Activated naive CD4-positive, alpha-beta T cell treated with anti-CD3 and anti-CD28 coated beads for 36 hours (primary cell): ENCODE measurements around the gene TSPAN11. TPM values are rescaled to one million over a fixed set of nuclear protein-coding genes. Genes with fewer than 3 reads are reported as not detected.

Experiments
- CTCF ChIA-PET: fragments of 350-600 bp; sonication (Branson Sonifier 250); formaldehyde crosslinking; loops from one replicate; lab custom pipeline; 2021; ENCODE audit warnings: antibody characterized with exemption; lab: Charles Lee
- DNase-seq: peaks from one replicate; pipeline ENCODE4 v3.0.0-alpha.2; 2020
- H3K27ac Mint-ChIP-seq: one replicate; pipeline ENCODE4 v1.8.0; 2021; ENCODE audit warnings: mild to moderate bottlenecking, mixed read lengths
- H3K27me3 Mint-ChIP-seq: one replicate; pipeline ENCODE4 v1.8.0; 2021; ENCODE audit warnings: low read depth, mixed read lengths
- H3K36me3 Mint-ChIP-seq: one replicate; pipeline ENCODE4 v1.8.0; 2021; ENCODE audit warnings: low read depth, mixed read lengths
- H3K4me1 Mint-ChIP-seq: one replicate; pipeline ENCODE4 v1.8.0; 2021; ENCODE audit warnings: low read depth, mixed read lengths
- H3K4me3 Mint-ChIP-seq: one replicate; pipeline ENCODE4 v1.8.0; 2021; ENCODE audit warnings: mild to moderate bottlenecking, moderate library complexity, mixed read lengths
- H3K9me3 Mint-ChIP-seq: one replicate; pipeline ENCODE4 v1.8.0; 2021; ENCODE audit warnings: mixed read lengths
- intact Hi-C: fragments of 100-400 bp; cut with micrococcal nuclease; formaldehyde crosslinking; loops from one replicate; pipeline ENCODE4 v1.15.1; 2023
- total RNA-seq, 2 experiments: library from RNA; stranded (reverse); gene quantifications; one replicate each; pipeline ENCODE4 v1.2.3, GENCODE V29; 2021

TSPAN11 gene
- total RNA-seq, 2 experiments from 2014 or later, result not detected

DNA sequence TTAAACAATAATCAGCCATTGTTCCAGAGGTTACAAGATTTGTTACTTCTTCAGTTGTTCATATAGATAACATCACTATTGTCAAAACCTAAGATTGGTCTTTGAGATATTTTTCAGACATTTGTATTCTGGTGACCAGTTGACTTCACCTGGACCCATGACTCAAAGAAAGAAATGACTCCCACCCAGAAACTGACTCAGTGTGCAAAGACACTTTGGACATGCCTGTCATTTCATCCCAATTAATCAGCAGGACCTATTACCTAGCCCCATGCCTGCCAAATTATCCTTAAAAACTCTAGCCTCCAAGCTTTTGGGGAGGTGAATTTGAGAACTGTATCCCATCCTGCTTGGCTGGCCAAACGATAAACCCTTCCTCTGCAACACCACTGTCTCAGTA is 27.7 kb upstream of the TSPAN11 start:
- peaks cover 6% of the 10 kb centered on the region for H3K27me3 Mint-ChIP-seq
- H3K4me1 Mint-ChIP-seq, result no peaks in the 10 kb centered on the region
- no peaks in the 10 kb centered on the region for H3K36me3 Mint-ChIP-seq
- H3K9me3 Mint-ChIP-seq, result no peaks in the 10 kb centered on the region
- no peak overlapping the region for H3K4me3 Mint-ChIP-seq
- no peak for DNase-seq
- CTCF ChIA-PET, result no interaction called here
- intact Hi-C loops, result no loop called here
- no peak overlapping the region for H3K27ac Mint-ChIP-seq

DNA sequence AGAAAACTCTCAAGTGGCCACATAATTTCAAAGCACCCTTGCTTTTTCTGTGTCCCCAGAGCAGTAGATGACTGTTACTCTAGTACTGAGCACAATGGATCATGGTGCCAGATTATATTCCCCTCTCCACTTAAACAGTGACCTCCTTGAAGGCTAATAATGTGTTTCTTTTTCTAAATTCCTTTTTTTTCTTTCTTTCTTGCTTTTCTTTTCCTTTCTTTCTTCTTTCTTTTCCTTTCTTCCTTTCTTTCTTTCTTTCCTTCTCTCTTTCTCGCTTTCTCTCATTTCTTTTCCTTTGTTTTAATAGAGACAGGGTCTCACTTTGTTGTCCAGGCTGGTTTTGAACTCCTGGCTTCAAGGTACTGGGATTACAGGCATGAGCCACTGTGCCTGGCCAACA is 26.2 kb upstream of the TSPAN11 start:
- Mint-ChIP-seq H3K27me3 (no peaks in the 10 kb centered on the region), H3K27ac (no peak overlapping the region), H3K4me3 (no peak overlapping the region), H3K9me3 (no peaks in the 10 kb centered on the region), H3K4me1 (no peaks in the 10 kb centered on the region), H3K36me3 (no peaks in the 10 kb centered on the region)
- intact Hi-C loops, result no loop called here
- CTCF ChIA-PET, result no interaction called here
- no peak for DNase-seq

DNA sequence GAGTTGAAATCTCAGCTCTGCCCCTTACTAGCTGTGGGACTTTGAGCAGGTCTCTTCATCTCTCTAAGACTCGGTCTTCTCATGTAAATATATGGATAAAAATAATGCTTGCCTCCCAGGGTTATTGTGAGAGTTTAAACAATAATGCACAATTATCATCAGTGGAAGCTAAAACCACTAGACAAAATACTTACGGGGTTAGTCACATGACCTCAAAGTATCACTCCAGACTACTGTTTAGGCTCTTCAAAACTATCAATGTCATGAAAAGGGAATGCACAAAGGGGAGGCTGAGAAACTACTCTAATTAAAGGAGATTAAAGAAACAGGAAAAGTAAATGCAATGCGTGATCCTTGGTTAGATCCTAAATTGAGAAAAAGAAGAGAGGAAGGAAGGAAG is 24.5 kb upstream of the TSPAN11 start:
- Mint-ChIP-seq H3K27ac (no peak overlapping the region), H3K9me3 (no peaks in the 10 kb centered on the region), H3K36me3 (no peaks in the 10 kb centered on the region), H3K4me3 (no peak overlapping the region), H3K4me1 (no peaks in the 10 kb centered on the region), H3K27me3 (peaks cover 3% of the 10 kb centered on the region)
- DNase-seq, result no peak
- CTCF ChIA-PET, result no interaction called here
- intact Hi-C loops, result no loop called here

DNA sequence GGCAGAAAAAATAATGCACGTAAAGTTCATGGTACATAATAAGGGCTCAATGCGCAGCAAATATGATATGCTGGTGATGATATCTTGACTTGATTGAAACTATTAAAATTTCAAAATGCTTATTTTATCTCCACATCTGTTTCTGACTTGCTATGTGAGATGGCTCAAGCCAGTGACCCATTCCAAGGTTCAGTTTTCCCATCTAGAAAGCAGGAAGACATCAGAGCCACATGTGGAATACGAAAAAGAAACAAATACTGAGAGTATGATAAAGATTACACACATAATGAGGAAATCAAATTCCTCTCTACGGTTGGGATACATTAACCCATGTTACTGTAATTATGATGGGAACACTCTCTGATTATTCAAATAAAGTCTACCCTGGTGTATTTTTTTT is 24.0 kb upstream of the TSPAN11 start:
- no peak overlapping the region for H3K27ac Mint-ChIP-seq
- no peaks in the 10 kb centered on the region for H3K4me1 Mint-ChIP-seq
- peaks cover 3% of the 10 kb centered on the region for H3K27me3 Mint-ChIP-seq
- H3K4me3 Mint-ChIP-seq, result no peak overlapping the region
- DNase-seq, result no peak
- H3K36me3 Mint-ChIP-seq, result no peaks in the 10 kb centered on the region
- intact Hi-C loops, result no loop called here
- CTCF ChIA-PET, result no interaction called here
- H3K9me3 Mint-ChIP-seq, result no peaks in the 10 kb centered on the region

DNA sequence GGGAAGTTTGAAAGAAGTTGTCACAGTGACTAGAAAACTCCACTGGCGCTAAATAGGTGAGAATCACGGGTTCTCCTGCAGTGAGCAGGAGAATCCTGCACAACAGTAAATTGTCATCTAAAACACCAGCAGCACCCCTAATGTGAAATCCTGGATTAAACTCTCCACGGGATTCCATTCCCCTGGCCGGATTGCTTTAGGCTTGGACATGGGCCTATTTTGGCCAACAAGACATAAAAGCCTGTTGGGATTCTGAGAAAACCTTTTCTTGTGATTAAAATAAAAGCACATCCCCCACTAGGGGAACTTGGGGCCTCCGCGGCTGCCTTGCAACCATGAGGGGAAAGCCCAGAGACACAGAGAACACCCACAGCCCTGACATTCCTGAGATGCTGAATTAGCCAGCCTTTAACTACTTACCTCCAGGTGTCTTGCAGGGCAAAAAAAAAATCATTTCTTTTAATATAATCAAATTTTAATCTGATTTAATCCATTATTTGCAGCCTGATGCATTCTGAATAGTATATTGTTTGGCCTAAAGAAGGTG is 21.0 kb upstream of the TSPAN11 start:
- no peak overlapping the region for H3K27ac Mint-ChIP-seq
- H3K9me3 Mint-ChIP-seq, result no peaks in the 10 kb centered on the region
- CTCF ChIA-PET, result no interaction called here
- DNase-seq, result no peak
- H3K4me3 Mint-ChIP-seq, result no peak overlapping the region
- intact Hi-C loops, result no loop called here
- no peaks in the 10 kb centered on the region for H3K4me1 Mint-ChIP-seq
- H3K27me3 Mint-ChIP-seq, result peaks cover 3% of the 10 kb centered on the region
- no peaks in the 10 kb centered on the region for H3K36me3 Mint-ChIP-seq

DNA sequence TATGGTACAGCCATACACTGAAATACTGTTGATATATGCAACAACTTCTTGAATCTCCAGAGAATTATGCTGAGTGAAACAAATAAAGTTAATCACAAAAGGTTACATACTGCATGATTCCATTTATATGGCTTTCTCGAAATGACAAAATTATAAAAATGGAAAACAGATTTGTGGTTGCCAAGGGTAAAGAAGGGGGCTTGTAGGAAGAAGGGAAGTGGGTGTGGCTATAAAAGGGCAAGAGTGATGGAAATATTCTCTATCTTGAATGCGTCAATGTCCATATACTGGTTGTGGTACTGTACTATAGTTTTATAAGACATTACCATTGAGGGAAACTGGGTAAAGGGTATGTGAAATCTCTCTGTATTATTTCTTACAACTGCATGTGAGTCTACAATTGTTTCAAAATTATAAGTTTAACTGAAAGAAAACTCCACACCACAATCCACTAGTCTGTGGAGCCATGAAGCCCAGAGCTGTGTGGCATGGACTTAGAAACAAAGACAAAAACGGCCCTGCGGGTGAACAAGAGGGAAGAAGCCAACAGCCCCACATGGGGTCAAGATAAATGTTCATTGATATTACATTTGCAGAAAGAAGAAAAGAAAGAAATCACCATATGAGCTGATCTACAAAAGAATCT is 18.3 kb upstream of the TSPAN11 start:
- no peak for DNase-seq
- no peak overlapping the region for H3K27ac Mint-ChIP-seq
- no peaks in the 10 kb centered on the region for H3K36me3 Mint-ChIP-seq
- H3K4me3 Mint-ChIP-seq, result no peak overlapping the region
- peaks cover 4% of the 10 kb centered on the region for H3K27me3 Mint-ChIP-seq
- H3K9me3 Mint-ChIP-seq, result no peaks in the 10 kb centered on the region
- intact Hi-C loops, result no loop called here
- H3K4me1 Mint-ChIP-seq, result no peaks in the 10 kb centered on the region
- CTCF ChIA-PET, result no interaction called here

GRCh38 chr12:30908722-30909348 is 17.7 kb upstream of the TSPAN11 start:
- no peaks in the 10 kb centered on the region for H3K4me1 Mint-ChIP-seq
- no peak overlapping the region for H3K4me3 Mint-ChIP-seq
- no peak for DNase-seq
- H3K9me3 Mint-ChIP-seq, result no peaks in the 10 kb centered on the region
- H3K36me3 Mint-ChIP-seq, result no peaks in the 10 kb centered on the region
- CTCF ChIA-PET, result no interaction called here
- no peak overlapping the region for H3K27ac Mint-ChIP-seq
- peaks cover 9% of the 10 kb centered on the region for H3K27me3 Mint-ChIP-seq
- intact Hi-C loops, result no loop called here

GRCh38 chr12:30909349-30910037 is 17.1 kb upstream of the TSPAN11 start:
- H3K27me3 Mint-ChIP-seq, result peaks cover 9% of the 10 kb centered on the region
- H3K9me3 Mint-ChIP-seq, result no peaks in the 10 kb centered on the region
- intact Hi-C loops, result no loop called here
- H3K4me1 Mint-ChIP-seq, result no peaks in the 10 kb centered on the region
- no peaks in the 10 kb centered on the region for H3K36me3 Mint-ChIP-seq
- H3K4me3 Mint-ChIP-seq, result no peak overlapping the region
- H3K27ac Mint-ChIP-seq, result no peak overlapping the region
- DNase-seq, result no peak
- CTCF ChIA-PET, result no interaction called here

- H3K9me3 Mint-ChIP-seq, result no peaks in the 10 kb centered on the region
- no peaks in the 10 kb centered on the region for H3K4me1 Mint-ChIP-seq
- H3K4me3 Mint-ChIP-seq, result no peak overlapping the region
- intact Hi-C loops, result no loop called here
- CTCF ChIA-PET, result no interaction called here
- H3K27me3 Mint-ChIP-seq, result peaks cover 11% of the 10 kb centered on the region
- DNase-seq, result no peak
- no peaks in the 10 kb centered on the region for H3K36me3 Mint-ChIP-seq
- no peak overlapping the region for H3K27ac Mint-ChIP-seq
These were observed 16.6 kb upstream of the TSPAN11 start for GRCh38 chr12:30910038-30910350.

- no peaks in the 10 kb centered on the region for H3K4me1 Mint-ChIP-seq
- H3K27me3 Mint-ChIP-seq, result peaks cover 11% of the 10 kb centered on the region
- intact Hi-C loops, result no loop called here
- no peak overlapping the region for H3K27ac Mint-ChIP-seq
- H3K36me3 Mint-ChIP-seq, result no peaks in the 10 kb centered on the region
- no peak for DNase-seq
- H3K4me3 Mint-ChIP-seq, result no peak overlapping the region
- CTCF ChIA-PET, result no interaction called here
- H3K9me3 Mint-ChIP-seq, result no peaks in the 10 kb centered on the region
These were observed 15.3 kb upstream of the TSPAN11 start for GRCh38 chr12:30911207-30911606.

DNA sequence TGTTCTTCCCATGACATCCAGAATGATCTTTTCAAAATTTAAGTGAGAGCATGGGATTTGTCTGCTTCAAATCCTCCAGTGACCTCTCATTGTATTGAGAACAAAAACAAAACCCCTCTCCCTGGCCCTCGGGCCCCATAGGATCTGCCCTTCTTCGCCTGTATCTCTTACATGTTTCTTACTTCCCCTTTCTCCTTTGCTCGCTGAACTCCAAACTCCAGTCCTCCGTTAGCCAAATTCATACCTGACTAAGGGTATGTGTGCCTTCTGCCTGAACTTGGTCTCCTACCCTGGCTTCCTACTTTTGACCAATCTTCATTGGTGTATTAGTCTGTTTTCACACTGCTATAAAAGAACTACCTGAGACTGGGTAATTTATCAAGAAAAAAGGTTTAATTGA is 13.2 kb upstream of the TSPAN11 start:
- Mint-ChIP-seq H3K4me3 (no peak overlapping the region), H3K4me1 (no peaks in the 10 kb centered on the region), H3K9me3 (no peaks in the 10 kb centered on the region), H3K27ac (no peak overlapping the region), H3K36me3 (no peaks in the 10 kb centered on the region), H3K27me3 (peaks cover 8% of the 10 kb centered on the region)
- intact Hi-C loops, result no loop called here
- no peak for DNase-seq
- CTCF ChIA-PET, result interaction anchor here (0.6 kb wide), 1 partner anchor 1360 kb away, joined by 3 read pairs; no protein-coding TSS in a partner anchor

DNA sequence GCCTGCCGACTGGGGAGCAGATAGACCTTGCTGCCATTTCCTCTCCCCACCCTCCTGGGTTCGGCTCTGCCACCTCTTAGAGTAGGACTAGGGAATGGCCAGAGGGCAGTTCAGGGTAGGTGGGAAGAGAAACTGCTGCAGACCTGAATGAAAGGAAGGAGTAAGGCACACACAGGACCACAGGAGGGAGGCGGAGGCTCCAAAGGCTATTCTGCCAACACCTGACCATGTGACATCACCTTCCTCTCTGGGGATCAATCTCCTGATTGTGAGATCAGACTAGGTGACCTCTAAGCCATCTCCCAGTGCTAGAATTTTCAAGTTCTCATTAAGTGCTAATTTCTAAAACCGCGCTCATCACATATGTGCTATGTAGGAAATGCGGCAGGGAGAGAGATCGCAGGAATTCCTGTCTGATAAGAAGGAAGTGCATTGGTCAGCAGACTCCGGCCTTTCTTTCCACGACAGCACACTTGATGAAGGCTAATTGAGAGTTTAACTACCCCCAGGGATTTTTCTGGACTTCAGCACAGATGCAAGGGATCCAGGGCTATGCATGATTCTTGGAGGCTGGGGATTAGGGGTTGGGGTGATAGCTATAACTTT is 11.5 kb upstream of the TSPAN11 start:
- no peak for DNase-seq
- intact Hi-C loops, result no loop called here
- H3K9me3 Mint-ChIP-seq, result no peaks in the 10 kb centered on the region
- H3K27ac Mint-ChIP-seq, result no peak overlapping the region
- H3K4me3 Mint-ChIP-seq, result no peak overlapping the region
- H3K36me3 Mint-ChIP-seq, result no peaks in the 10 kb centered on the region
- H3K27me3 Mint-ChIP-seq, result peaks cover 8% of the 10 kb centered on the region
- CTCF ChIA-PET, result no interaction called here
- H3K4me1 Mint-ChIP-seq, result no peaks in the 10 kb centered on the region
